NCI-H1694 (cell line): ENCODE measurements around the gene MGLL.
A peak's percentile ranks its signal among the peaks of the same experiment; 100 is the strongest.

Experiments used
- DNase-seq: peaks from one replicate; lab custom pipeline; 2025; lab: John Stamatoyannopoulos, UW

Gene MGLL

GRCh38 chr3:127755305-127755681, 67.0 kb downstream of the MGLL start:
- no peak for DNase-seq

- DNase-seq: no peak
Measured at GRCh38 chr3:127754411-127755304, 67.7 kb downstream of the MGLL start.

- no peak for DNase-seq
Measured at GRCh38 chr3:127753898-127754410, 68.4 kb downstream of the MGLL start.

GRCh38 chr3:127753338-127753737, 69.0 kb downstream of the MGLL start:
- DNase-seq: peak; percentile 77

- DNase-seq: no peak
Measured at GRCh38 chr3:127751782-127752181, 70.5 kb downstream of the MGLL start.

- DNase-seq: no peak
Measured at GRCh38 chr3:127751163-127751621, 71.1 kb downstream of the MGLL start.

GRCh38 chr3:127750226-127751031, 71.9 kb downstream of the MGLL start:
- DNase-seq: peak; percentile 88

- peak; percentile 45 for DNase-seq
Measured at GRCh38 chr3:127749787-127750225, 72.5 kb downstream of the MGLL start.

GRCh38 chr3:127749361-127749760, 73.0 kb downstream of the MGLL start:
- DNase-seq: no peak

GRCh38 chr3:127748754-127749327, 73.5 kb downstream of the MGLL start:
- no peak for DNase-seq

GRCh38 chr3:127747751-127748521, 74.4 kb downstream of the MGLL start:
- DNase-seq: peak; percentile 81

GRCh38 chr3:127747066-127747465, 75.2 kb downstream of the MGLL start:
- DNase-seq: no peak

GRCh38 chr3:127746400-127747057, 75.8 kb downstream of the MGLL start:
- DNase-seq: no peak

GRCh38 chr3:127745656-127746399, 76.5 kb downstream of the MGLL start:
- no peak for DNase-seq

GRCh38 chr3:127744875-127745274, 77.4 kb downstream of the MGLL start:
- DNase-seq: peak; percentile 34

GRCh38 chr3:127744253-127744815, 78.0 kb downstream of the MGLL start:
- no peak for DNase-seq

GRCh38 chr3:127743351-127744252, 78.7 kb downstream of the MGLL start:
- no peak for DNase-seq

GRCh38 chr3:127742580-127742979, 79.7 kb downstream of the MGLL start:
- DNase-seq: no peak

GRCh38 chr3:127741690-127742089, 80.6 kb downstream of the MGLL start:
- DNase-seq: no peak
